Caco-2 (cell line): ENCODE data around the gene SPNS2. TPM values are rescaled to one million over a fixed set of nuclear protein-coding genes. Genes with fewer than 3 reads are reported as not detected.
A peak's percentile ranks its signal among the peaks of the same experiment; 100 is the strongest.

Experiments used
- BruUV-seq: library from RNA; stranded (reverse); fragments of 400-500 nt; replicated peaks from 2 replicates; lab custom pipeline; 2021; lab: Mats Ljungman, UMichigan
- CTCF ChIA-PET: fragments of 300-600 bp; sonication (Branson Sonifier 250); formaldehyde crosslinking; loops from one replicate; lab custom pipeline; 2022; ENCODE audit warnings: antibody characterized with exemption; lab: Charles Lee
- POLR2A ChIA-PET: fragments of 300-600 bp; sonication (Branson Sonifier 250); formaldehyde crosslinking; loops from one replicate; lab custom pipeline; 2022; ENCODE audit warnings: antibody characterized with exemption; lab: Charles Lee
- DNase-seq, 2 experiments: peaks; one replicate each; pipeline versions ENCODE4 v3.0.0 to v3.0.0-alpha.2; 2020 to 2022
- H3K27me3 ChIP-seq: replicated peaks from 2 replicates; pipeline ENCODE4 v1.6.0; 2011; ENCODE audit warnings: low read length; ENCODE audit not compliant: control insufficient read depth, insufficient read depth
- H3K36me3 ChIP-seq: 2 replicates; pipeline ENCODE4 v1.5.1; 2011; ENCODE audit warnings: low read length; ENCODE audit not compliant: control insufficient read depth, insufficient read depth
- H3K4me1 ChIP-seq: fragments of 250-450 bp; sonication (Bioruptor Pico); 2 replicates; pipeline ENCODE4 v1.5.1; 2020; ENCODE audit warnings: mild to moderate bottlenecking
- H3K4me3 ChIP-seq: 2 replicates; pipeline ENCODE4 v1.5.1; 2011; ENCODE audit warnings: low read depth, mild to moderate bottlenecking, control low read depth, low read length
- H3K9me3 ChIP-seq: fragments of 250-450 bp; sonication (Bioruptor Pico); 2 replicates; pipeline ENCODE4 v1.5.1; 2020; ENCODE audit warnings: mild to moderate bottlenecking, moderate library complexity
- H3K27ac Mint-ChIP-seq: one replicate; pipeline ENCODE4 v1.8.0; 2022; ENCODE audit warnings: mixed read lengths; ENCODE audit not compliant: unreplicated experiment
- H3K27me3 Mint-ChIP-seq: one replicate; pipeline ENCODE4 v1.8.0; 2022; ENCODE audit warnings: mixed read lengths; ENCODE audit not compliant: insufficient read depth, unreplicated experiment
- H3K36me3 Mint-ChIP-seq: one replicate; pipeline ENCODE4 v1.8.0; 2022; ENCODE audit warnings: mild to moderate bottlenecking, mixed read lengths; ENCODE audit not compliant: insufficient read depth, unreplicated experiment
- H3K4me1 Mint-ChIP-seq: one replicate; pipeline ENCODE4 v1.8.0; 2022; ENCODE audit warnings: low read depth, mixed read lengths; ENCODE audit not compliant: unreplicated experiment
- H3K4me3 Mint-ChIP-seq: one replicate; pipeline ENCODE4 v1.8.0; 2022; ENCODE audit warnings: mild to moderate bottlenecking, moderate library complexity, mixed read lengths; ENCODE audit not compliant: unreplicated experiment
- H3K9me3 Mint-ChIP-seq: one replicate; pipeline ENCODE4 v1.8.0; 2022; ENCODE audit warnings: mixed read lengths; ENCODE audit not compliant: unreplicated experiment
- intact Hi-C: fragments of 100-400 bp; cut with micrococcal nuclease; formaldehyde crosslinking; loops from one replicate; pipeline ENCODE4 v1.10.0; 2022; ENCODE audit not compliant: unreplicated experiment
- total RNA-seq: library from RNA; stranded (reverse); gene quantifications from 2 replicates; pipeline ENCODE4 v1.2.3, GENCODE V29; 2022
- TF ChIP-seq, protein P1 (sequence below), 2 experiments: fragments of 200-600 bp in 1 of 2; IDR thresholded peaks; 1 replicate in 1 of 2; 2 replicates in 1 of 2; pipeline versions ENCODE4 v1.5.1 to v1.8.0; 2011 to 2022; ENCODE audit warnings: antibody characterized with exemption in 1 of 2, control low read depth in 1 of 2, inconsistent platforms in 1 of 2, low read depth in 1 of 2, low read length in 1 of 2, mild to moderate bottlenecking in 1 of 2, moderate library complexity in 1 of 2; ENCODE audit not compliant: insufficient read depth in 1 of 2, severe bottlenecking in 1 of 2, unreplicated experiment in 1 of 2

Gene SPNS2
- total RNA-seq, 1 experiment from 2014 or later: 1.00 TPM

DNA sequence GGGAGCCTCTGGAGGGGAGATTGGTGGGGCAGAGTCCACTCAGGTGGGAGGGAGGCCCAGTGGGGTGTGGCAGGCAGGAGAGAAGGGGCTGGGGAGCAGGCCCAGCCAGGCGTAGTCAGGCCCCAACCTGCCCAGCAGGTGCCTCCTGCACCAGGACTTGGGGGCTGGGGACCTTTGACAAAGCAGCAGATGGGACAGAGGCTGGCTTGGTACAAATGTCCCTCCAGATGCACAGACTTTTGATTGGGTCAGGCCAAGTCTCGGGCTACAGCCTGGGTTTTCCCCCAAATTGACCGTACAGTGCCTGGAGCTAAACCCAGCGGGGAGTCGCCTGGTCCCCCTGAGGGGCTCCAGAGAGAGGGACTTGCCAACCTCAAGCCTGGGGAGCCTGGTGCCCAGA lies 61.3 kb downstream of the SPNS2 start:
- no peaks in the 10 kb centered on the region for H3K27me3 ChIP-seq
- H3K4me3 Mint-ChIP-seq: no peak overlapping the region
- intact Hi-C loops: loop anchor here (10.0 kb wide), 1 partner anchor 135 kb away; no protein-coding TSS in a partner anchor
- no TSS peak for BruUV-seq
- TF ChIP-seq, protein P1, sequence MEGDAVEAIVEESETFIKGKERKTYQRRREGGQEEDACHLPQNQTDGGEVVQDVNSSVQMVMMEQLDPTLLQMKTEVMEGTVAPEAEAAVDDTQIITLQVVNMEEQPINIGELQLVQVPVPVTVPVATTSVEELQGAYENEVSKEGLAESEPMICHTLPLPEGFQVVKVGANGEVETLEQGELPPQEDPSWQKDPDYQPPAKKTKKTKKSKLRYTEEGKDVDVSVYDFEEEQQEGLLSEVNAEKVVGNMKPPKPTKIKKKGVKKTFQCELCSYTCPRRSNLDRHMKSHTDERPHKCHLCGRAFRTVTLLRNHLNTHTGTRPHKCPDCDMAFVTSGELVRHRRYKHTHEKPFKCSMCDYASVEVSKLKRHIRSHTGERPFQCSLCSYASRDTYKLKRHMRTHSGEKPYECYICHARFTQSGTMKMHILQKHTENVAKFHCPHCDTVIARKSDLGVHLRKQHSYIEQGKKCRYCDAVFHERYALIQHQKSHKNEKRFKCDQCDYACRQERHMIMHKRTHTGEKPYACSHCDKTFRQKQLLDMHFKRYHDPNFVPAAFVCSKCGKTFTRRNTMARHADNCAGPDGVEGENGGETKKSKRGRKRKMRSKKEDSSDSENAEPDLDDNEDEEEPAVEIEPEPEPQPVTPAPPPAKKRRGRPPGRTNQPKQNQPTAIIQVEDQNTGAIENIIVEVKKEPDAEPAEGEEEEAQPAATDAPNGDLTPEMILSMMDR (IDR thresholded peaks at IDR 0.05; ENCODE audit: insufficient read depth in 1 of 2, low read depth in 1 of 2, low read length in 1 of 2, severe bottlenecking in 1 of 2, unreplicated experiment in 1 of 2): no peak
- ChIA-PET CTCF (no interaction called here), POLR2A (no interaction called here)
- H3K9me3 ChIP-seq: no peaks in the 10 kb centered on the region
- no peaks in the 10 kb centered on the region for H3K9me3 Mint-ChIP-seq
- H3K27ac Mint-ChIP-seq: no peak overlapping the region
- H3K27me3 Mint-ChIP-seq: no peaks in the 10 kb centered on the region
- H3K4me1 ChIP-seq: no peaks in the 10 kb centered on the region
- DNase-seq: no peak
- peaks cover 7% of the 10 kb centered on the region for H3K4me1 Mint-ChIP-seq
- H3K4me3 ChIP-seq: no peak overlapping the region
- H3K36me3 ChIP-seq: no peaks in the 10 kb centered on the region
- peaks cover 15% of the 10 kb centered on the region for H3K36me3 Mint-ChIP-seq

DNA sequence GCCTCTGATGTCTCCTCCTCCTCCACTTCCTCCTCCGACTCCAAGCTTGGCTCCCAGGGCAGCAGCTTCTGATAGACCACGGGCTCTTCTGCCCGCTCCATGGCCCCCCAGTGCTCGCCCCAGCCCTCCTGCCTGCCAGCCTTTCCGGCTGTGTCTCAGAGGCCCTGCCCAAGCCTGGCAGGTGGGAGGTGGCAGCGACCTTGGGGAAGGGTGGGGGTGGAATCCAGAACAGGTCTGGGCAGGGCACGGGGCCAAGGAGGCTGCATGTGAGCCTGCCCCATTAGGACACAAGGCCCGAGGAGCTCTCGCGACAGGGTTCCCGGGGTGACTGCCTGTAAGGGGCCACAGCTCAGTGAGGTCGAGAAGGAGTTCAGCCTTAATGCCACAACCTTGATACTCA lies 61.7 kb downstream of the SPNS2 start, which contains the start of gene GGT6:
Gene GGT6, minus strand, starts transcription at position 157 of the 400 bp plus-strand sequence. Its CDS starts 56 bp downstream, at position 101.
- no TSS peak for BruUV-seq
- peaks cover 7% of the 10 kb centered on the region for H3K4me1 Mint-ChIP-seq
- no peak for DNase-seq
- ChIA-PET CTCF (no interaction called here), POLR2A (no interaction called here)
- Histone ChIP-seq H3K4me3 (no peak within 1 kb of the TSS), H3K4me1 (no peaks in the 10 kb centered on the region), H3K27me3 (no peaks in the 10 kb centered on the region), H3K36me3 (no peaks in the 10 kb centered on the region), H3K9me3 (no peaks in the 10 kb centered on the region)
- H3K27me3 Mint-ChIP-seq: no peaks in the 10 kb centered on the region
- no peak within 1 kb of the TSS for H3K4me3 Mint-ChIP-seq
- H3K36me3 Mint-ChIP-seq: peaks cover 13% of the 10 kb centered on the region
- intact Hi-C loops: loop anchor here (10.0 kb wide), 1 partner anchor 134 kb away; no protein-coding TSS in a partner anchor
- no peak within 1 kb of the TSS for H3K27ac Mint-ChIP-seq
- TF ChIP-seq, protein P1 (IDR thresholded peaks at IDR 0.05; ENCODE audit: insufficient read depth in 1 of 2, low read depth in 1 of 2, low read length in 1 of 2, severe bottlenecking in 1 of 2, unreplicated experiment in 1 of 2): no peak
- H3K9me3 Mint-ChIP-seq: no peaks in the 10 kb centered on the region

DNA sequence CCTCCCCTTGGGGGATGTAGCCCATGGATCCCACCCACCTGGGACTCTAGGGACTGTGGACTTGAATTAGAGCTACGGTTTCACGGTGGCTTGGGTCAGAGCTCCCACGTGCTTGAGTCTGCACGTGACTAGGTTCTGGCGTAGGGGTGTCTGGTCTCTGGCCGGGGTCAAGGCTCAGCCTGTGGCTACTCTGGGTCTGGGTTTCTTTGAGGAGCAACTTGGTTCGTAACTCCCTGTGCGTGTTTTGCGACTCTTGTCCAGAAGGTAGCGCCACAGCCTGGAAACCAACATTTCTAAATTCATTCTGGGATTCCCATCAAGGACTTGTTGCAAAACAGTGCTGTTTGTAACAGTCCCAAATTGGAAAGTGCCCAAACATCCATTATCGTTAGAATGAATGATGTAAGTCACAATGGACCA lies 62.2 kb downstream of the SPNS2 start:
- Mint-ChIP-seq H3K27me3 (no peaks in the 10 kb centered on the region), H3K4me1 (peaks cover 4% of the 10 kb centered on the region), H3K36me3 (peaks cover 10% of the 10 kb centered on the region), H3K4me3 (no peak overlapping the region), H3K27ac (no peak overlapping the region), H3K9me3 (no peaks in the 10 kb centered on the region)
- no peaks in the 10 kb centered on the region for H3K27me3 ChIP-seq
- TF ChIP-seq, protein P1 (IDR thresholded peaks at IDR 0.05; ENCODE audit: insufficient read depth in 1 of 2, low read depth in 1 of 2, low read length in 1 of 2, severe bottlenecking in 1 of 2, unreplicated experiment in 1 of 2): peak in 1 of 2 experiments; percentile 4
- no peak overlapping the region for H3K4me3 ChIP-seq
- H3K9me3 ChIP-seq: no peaks in the 10 kb centered on the region
- H3K36me3 ChIP-seq: no peaks in the 10 kb centered on the region
- no peaks in the 10 kb centered on the region for H3K4me1 ChIP-seq
- POLR2A ChIA-PET: no interaction called here
- CTCF ChIA-PET: no interaction called here
- no peak for DNase-seq
- BruUV-seq: no TSS peak
- intact Hi-C loops: loop anchor here (10.0 kb wide), 1 partner anchor 134 kb away; no protein-coding TSS in a partner anchor
